ENCODE results near the gene CNOT6L.

CNOT6L gene

DNA sequence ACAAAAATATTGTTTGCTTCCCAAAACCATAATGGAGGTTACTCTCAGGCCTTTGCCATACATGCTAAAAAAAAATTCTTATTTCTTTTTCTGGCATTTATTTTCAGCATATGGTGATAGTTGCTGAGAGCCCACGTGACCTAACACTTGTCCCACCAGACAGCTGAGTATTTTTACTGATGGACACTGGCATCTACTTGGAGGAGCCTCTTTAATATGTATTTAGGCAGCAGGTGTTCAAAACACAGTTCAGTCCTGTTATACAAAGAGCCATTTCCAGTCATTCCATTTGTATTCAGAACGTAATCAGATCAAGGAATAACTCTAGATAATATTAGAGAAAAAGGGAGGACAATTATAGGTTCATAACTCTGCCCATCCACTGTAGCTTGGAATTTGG, 118.0 kb downstream of the CNOT6L start:
- TF ChIP-seq, protein P1, sequence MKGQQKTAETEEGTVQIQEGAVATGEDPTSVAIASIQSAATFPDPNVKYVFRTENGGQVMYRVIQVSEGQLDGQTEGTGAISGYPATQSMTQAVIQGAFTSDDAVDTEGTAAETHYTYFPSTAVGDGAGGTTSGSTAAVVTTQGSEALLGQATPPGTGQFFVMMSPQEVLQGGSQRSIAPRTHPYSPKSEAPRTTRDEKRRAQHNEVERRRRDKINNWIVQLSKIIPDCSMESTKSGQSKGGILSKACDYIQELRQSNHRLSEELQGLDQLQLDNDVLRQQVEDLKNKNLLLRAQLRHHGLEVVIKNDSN (IDR thresholded peaks at IDR 0.05) = no peak
- TF ChIP-seq, protein P2, sequence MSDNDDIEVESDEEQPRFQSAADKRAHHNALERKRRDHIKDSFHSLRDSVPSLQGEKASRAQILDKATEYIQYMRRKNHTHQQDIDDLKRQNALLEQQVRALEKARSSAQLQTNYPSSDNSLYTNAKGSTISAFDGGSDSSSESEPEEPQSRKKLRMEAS (IDR thresholded peaks at IDR 0.05) = no peak
- TF ChIP-seq CEBPB (IDR thresholded peaks at IDR 0.05) = no peak
- no peak for TF ChIP-seq FOXM1 (IDR thresholded peaks at IDR 0.05; ENCODE audit: borderline replicate concordance, low read depth)
- TF ChIP-seq EP300 (IDR thresholded peaks at IDR 0.05; ENCODE audit: borderline replicate concordance) = no peak
- no peak for TF ChIP-seq CREB1 (IDR thresholded peaks at IDR 0.05; ENCODE audit: low read depth)
- TF ChIP-seq, protein P3, sequence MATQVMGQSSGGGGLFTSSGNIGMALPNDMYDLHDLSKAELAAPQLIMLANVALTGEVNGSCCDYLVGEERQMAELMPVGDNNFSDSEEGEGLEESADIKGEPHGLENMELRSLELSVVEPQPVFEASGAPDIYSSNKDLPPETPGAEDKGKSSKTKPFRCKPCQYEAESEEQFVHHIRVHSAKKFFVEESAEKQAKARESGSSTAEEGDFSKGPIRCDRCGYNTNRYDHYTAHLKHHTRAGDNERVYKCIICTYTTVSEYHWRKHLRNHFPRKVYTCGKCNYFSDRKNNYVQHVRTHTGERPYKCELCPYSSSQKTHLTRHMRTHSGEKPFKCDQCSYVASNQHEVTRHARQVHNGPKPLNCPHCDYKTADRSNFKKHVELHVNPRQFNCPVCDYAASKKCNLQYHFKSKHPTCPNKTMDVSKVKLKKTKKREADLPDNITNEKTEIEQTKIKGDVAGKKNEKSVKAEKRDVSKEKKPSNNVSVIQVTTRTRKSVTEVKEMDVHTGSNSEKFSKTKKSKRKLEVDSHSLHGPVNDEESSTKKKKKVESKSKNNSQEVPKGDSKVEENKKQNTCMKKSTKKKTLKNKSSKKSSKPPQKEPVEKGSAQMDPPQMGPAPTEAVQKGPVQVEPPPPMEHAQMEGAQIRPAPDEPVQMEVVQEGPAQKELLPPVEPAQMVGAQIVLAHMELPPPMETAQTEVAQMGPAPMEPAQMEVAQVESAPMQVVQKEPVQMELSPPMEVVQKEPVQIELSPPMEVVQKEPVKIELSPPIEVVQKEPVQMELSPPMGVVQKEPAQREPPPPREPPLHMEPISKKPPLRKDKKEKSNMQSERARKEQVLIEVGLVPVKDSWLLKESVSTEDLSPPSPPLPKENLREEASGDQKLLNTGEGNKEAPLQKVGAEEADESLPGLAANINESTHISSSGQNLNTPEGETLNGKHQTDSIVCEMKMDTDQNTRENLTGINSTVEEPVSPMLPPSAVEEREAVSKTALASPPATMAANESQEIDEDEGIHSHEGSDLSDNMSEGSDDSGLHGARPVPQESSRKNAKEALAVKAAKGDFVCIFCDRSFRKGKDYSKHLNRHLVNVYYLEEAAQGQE (IDR thresholded peaks at IDR 0.05; ENCODE audit: low read depth) = no peak
- TF ChIP-seq YY1 (IDR thresholded peaks at IDR 0.05; ENCODE audit: low read depth) = no peak
- no peak for TF ChIP-seq TCF12 (IDR thresholded peaks at IDR 0.05; ENCODE audit: low read depth)
- no peak for TF ChIP-seq NFIC (IDR thresholded peaks at IDR 0.05)
- TF ChIP-seq EGR1 (IDR thresholded peaks at IDR 0.05) = no peak
- TF ChIP-seq TEAD4 (IDR thresholded peaks at IDR 0.05) = no peak
- no peak for TF ChIP-seq RAD21 (IDR thresholded peaks at IDR 0.05; ENCODE audit: low read depth)
- no peak for TF ChIP-seq ZBTB7A (IDR thresholded peaks at IDR 0.05; ENCODE audit: low read depth)
- no peak for TF ChIP-seq TAF1 (IDR thresholded peaks at IDR 0.05; ENCODE audit: low read depth)

DNA sequence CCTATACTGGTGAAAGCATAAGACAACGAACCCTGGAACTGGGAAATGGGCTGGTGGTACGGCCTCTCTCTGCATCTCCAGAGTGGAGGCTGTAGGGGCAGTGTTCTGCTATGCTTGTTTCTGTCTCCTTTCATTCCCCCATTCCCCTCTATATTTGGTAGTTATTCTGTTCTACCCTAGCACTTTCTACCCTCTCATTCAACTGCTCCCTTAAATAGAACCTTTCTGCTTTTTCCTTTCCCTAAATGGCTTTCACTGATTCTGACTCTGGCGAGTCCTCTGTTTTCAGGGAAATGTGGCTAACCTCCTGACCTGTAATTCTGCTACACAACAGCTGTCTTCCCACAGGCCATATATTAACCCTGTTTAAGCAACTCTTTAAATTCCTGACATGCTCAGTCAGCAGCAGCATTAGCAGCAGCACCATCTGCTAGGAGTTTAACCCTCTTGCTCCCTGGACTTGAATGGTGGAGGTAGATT, 119.4 kb downstream of the CNOT6L start:
- TF ChIP-seq CEBPB (IDR thresholded peaks at IDR 0.05) (no peak), CREB1 (IDR thresholded peaks at IDR 0.05; ENCODE audit: low read depth) (no peak), RAD21 (IDR thresholded peaks at IDR 0.05; ENCODE audit: low read depth) (no peak), FOXM1 (IDR thresholded peaks at IDR 0.05; ENCODE audit: borderline replicate concordance, low read depth) (no peak), EP300 (IDR thresholded peaks at IDR 0.05; ENCODE audit: borderline replicate concordance) (no peak), TEAD4 (IDR thresholded peaks at IDR 0.05) (no peak), ZBTB7A (IDR thresholded peaks at IDR 0.05; ENCODE audit: low read depth) (no peak), EGR1 (IDR thresholded peaks at IDR 0.05) (no peak), TCF12 (IDR thresholded peaks at IDR 0.05; ENCODE audit: low read depth) (no peak), NFIC (IDR thresholded peaks at IDR 0.05) (no peak), TAF1 (IDR thresholded peaks at IDR 0.05; ENCODE audit: low read depth) (no peak), YY1 (IDR thresholded peaks at IDR 0.05; ENCODE audit: low read depth) (no peak)
- TF ChIP-seq, protein P2 (IDR thresholded peaks at IDR 0.05) = no peak
- TF ChIP-seq, protein P3 (IDR thresholded peaks at IDR 0.05; ENCODE audit: low read depth) = no peak
- TF ChIP-seq, protein P1 (IDR thresholded peaks at IDR 0.05) = no peak

DNA sequence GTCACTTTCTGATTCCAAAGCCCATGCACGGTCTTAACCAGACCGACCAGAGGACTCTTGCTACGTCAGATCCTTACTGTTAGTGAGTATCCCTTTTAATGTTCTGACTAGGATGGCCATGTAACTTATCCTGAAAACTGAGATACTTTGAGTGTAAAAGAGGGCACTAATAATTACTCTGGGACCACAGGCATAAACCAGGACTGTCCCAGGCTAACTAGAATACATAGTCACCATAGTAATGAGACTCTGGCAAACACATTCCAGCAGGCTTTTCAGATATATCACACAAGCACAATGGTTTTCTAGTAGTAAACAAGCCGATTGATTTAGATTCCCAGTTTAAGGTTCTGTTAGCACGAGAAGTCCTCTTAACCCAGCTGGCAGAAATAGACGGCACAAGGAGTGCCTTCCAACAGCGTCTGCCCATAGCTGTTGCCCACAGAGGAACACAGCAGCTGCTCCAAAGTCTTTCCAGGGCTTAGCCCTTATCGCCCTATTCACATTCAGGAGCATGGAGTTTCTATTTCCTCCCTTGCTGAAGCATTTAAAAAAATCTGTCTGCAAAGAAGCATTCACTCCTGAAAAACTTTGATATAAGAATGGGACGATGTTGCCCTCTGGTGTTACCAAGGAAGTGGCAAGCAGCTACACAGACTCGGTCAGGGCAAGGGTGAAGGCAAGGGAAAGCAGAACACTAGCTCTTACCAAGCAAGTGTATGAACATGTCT, 121.1 kb downstream of the CNOT6L start:
- TF ChIP-seq RAD21 (IDR thresholded peaks at IDR 0.05; ENCODE audit: low read depth) (peak; percentile 56), ZBTB7A (IDR thresholded peaks at IDR 0.05; ENCODE audit: low read depth) (no peak), YY1 (IDR thresholded peaks at IDR 0.05; ENCODE audit: low read depth) (no peak)

DNA sequence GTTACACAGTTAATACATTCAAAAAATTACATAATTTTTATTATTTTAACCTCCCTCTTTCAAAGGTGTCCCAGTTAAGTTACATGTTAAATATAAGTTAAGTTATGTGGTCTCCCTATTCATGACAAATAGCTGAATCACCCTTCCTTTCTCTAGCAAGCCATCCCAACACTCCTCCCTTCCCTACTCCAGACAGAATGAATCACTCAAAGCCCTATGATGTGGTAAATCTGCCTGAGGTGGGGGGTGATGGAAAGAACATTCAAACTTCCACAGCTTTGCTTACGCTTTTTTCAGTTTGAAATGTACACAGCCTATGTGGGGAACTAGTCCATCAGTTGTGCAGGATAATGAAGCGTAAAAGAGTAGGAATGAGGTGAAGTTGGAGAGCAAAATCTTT, 123.4 kb downstream of the CNOT6L start:
- TF ChIP-seq TEAD4 (IDR thresholded peaks at IDR 0.05) (no peak), CREB1 (IDR thresholded peaks at IDR 0.05; ENCODE audit: low read depth) (no peak), TAF1 (IDR thresholded peaks at IDR 0.05; ENCODE audit: low read depth) (no peak), NFIC (IDR thresholded peaks at IDR 0.05) (no peak), EP300 (IDR thresholded peaks at IDR 0.05; ENCODE audit: borderline replicate concordance) (no peak), FOXM1 (IDR thresholded peaks at IDR 0.05; ENCODE audit: borderline replicate concordance, low read depth) (no peak), RAD21 (IDR thresholded peaks at IDR 0.05; ENCODE audit: low read depth) (no peak), ZBTB7A (IDR thresholded peaks at IDR 0.05; ENCODE audit: low read depth) (no peak), YY1 (IDR thresholded peaks at IDR 0.05; ENCODE audit: low read depth) (no peak), CEBPB (IDR thresholded peaks at IDR 0.05) (no peak), EGR1 (IDR thresholded peaks at IDR 0.05) (no peak), TCF12 (IDR thresholded peaks at IDR 0.05; ENCODE audit: low read depth) (no peak)
- TF ChIP-seq, protein P3 (IDR thresholded peaks at IDR 0.05; ENCODE audit: low read depth) = no peak
- TF ChIP-seq, protein P2 (IDR thresholded peaks at IDR 0.05) = no peak
- TF ChIP-seq, protein P1 (IDR thresholded peaks at IDR 0.05) = no peak
